H1 (cell line): Measurements from ENCODE around the gene FHAD1. TPM values are rescaled to one million over a fixed set of nuclear protein-coding genes. Genes with fewer than 3 reads are reported as not detected.

ENCODE experiments used
- CTCF ChIA-PET: fragments of 300-600 bp; sonication (Branson Sonifier 250); formaldehyde crosslinking; loops from one replicate; lab custom pipeline; 2021; ENCODE audit not compliant: partially characterized antibody; lab: Charles Lee
- POLR2A ChIA-PET: fragments of 300-600 bp; sonication (Branson Sonifier 250); formaldehyde crosslinking; loops from one replicate; lab custom pipeline; 2021; ENCODE audit warnings: inconsistent platforms; ENCODE audit not compliant: partially characterized antibody; lab: Charles Lee
- DNase-seq, 2 experiments: peaks; one replicate each; pipeline versions ENCODE4 v3.0.0 to v3.0.0-alpha.2; 2010 to 2022; ENCODE audit warnings: low spot score in 2 of 2, low read depth in 1 of 2, mixed read lengths in 1 of 2
- FAIRE-seq: peaks from 2 replicates; lab custom pipeline; 2011; peaks lifted over from hg19 to GRCh38; lab: Jason Lieb, UNC
- H2AFZ ChIP-seq: 2 replicates; pipeline ENCODE4 v1.8.1; 2012; ENCODE audit warnings: low read length, inconsistent platforms
- H2AK5ac ChIP-seq: 2 replicates; pipeline ENCODE4 v1.6.1; 2013; ENCODE audit warnings: low read depth, low read length
- H2BK120ac ChIP-seq: replicated peaks from 2 replicates; pipeline ENCODE3; 2013; ENCODE audit warnings: low read depth, low read length, inconsistent platforms
- H2BK12ac ChIP-seq: 2 replicates; pipeline ENCODE4 v1.6.1; 2013; ENCODE audit warnings: low read depth, low read length
- H2BK15ac ChIP-seq: 2 replicates; pipeline ENCODE4 v1.6.1; 2013; ENCODE audit warnings: low read length
- H2BK20ac ChIP-seq: 2 replicates; pipeline ENCODE4 v1.6.1; 2013; ENCODE audit warnings: low read length
- H2BK5ac ChIP-seq: 2 replicates; pipeline ENCODE4 v1.6.1; 2013; ENCODE audit warnings: low read depth, low read length
- H3K14ac ChIP-seq: 2 replicates; pipeline ENCODE4 v1.6.1; 2013; ENCODE audit warnings: inconsistent platforms; ENCODE audit not compliant: insufficient read length
- H3K18ac ChIP-seq: 2 replicates; pipeline ENCODE4 v1.6.1; 2013; ENCODE audit warnings: low read length; ENCODE audit errors: extremely low read depth
- H3K23ac ChIP-seq: 2 replicates; pipeline ENCODE4 v1.6.1; 2013; ENCODE audit warnings: inconsistent platforms; ENCODE audit not compliant: insufficient read length
- H3K23me2 ChIP-seq: 2 replicates; pipeline ENCODE4 v1.6.1; 2013; ENCODE audit warnings: low read depth, low read length
- H3K27ac ChIP-seq: 2 replicates; pipeline ENCODE4 v1.6.1; 2011; ENCODE audit warnings: low read depth, low read length, inconsistent platforms
- H3K27me3 ChIP-seq, 4 experiments: replicated peaks in 1 of 4; 1 replicate in 1 of 4; 2 replicates in 3 of 4; pipeline versions ENCODE4 v1.6.1 to v1.8.1; 2011 to 2013; ENCODE audit warnings: low read length in 3 of 4, mild to moderate bottlenecking in 3 of 4, inconsistent platforms in 2 of 4, mixed read lengths in 2 of 4, moderate library complexity in 1 of 4; ENCODE audit not compliant: control insufficient read depth in 3 of 4, insufficient read depth in 3 of 4; ENCODE audit errors: extremely low read depth in 1 of 4
- H3K36me3 ChIP-seq, 4 experiments: 2 replicates each; pipeline versions ENCODE4 v1.6.1 to v1.8.1; 2011 to 2013; ENCODE audit warnings: mild to moderate bottlenecking in 4 of 4, low read length in 3 of 4, moderate library complexity in 2 of 4, control low read depth in 1 of 4, inconsistent platforms in 1 of 4; ENCODE audit not compliant: insufficient read depth in 4 of 4, control insufficient read depth in 2 of 4
- H3K4ac ChIP-seq: replicated peaks from 2 replicates; pipeline ENCODE3; 2013; ENCODE audit warnings: low read length, low read depth, mixed read lengths, inconsistent platforms; ENCODE audit not compliant: insufficient read length
- H3K4me1 ChIP-seq, 4 experiments: replicated peaks in 1 of 4; 1 replicate in 1 of 4; 2 replicates in 3 of 4; pipeline versions ENCODE4 v1.6.1 to v1.8.1; 2011 to 2013; ENCODE audit warnings: low read length in 3 of 4, inconsistent platforms in 2 of 4, mixed read lengths in 1 of 4; ENCODE audit not compliant: insufficient read depth in 4 of 4, control insufficient read depth in 3 of 4
- H3K4me2 ChIP-seq, 2 experiments: 2 replicates each; pipeline versions ENCODE4 v1.6.1 to v1.8.1; 2011 to 2013; ENCODE audit warnings: low read depth in 2 of 2, low read length in 2 of 2, control low read depth in 1 of 2, inconsistent platforms in 1 of 2, mild to moderate bottlenecking in 1 of 2; ENCODE audit not compliant: insufficient read depth in 1 of 2
- H3K4me3 ChIP-seq, 4 experiments: fragments of 200-600, 300-600 bp in 1 of 4; sonication (generic), shearing (Covaris generic), sonication (Bioruptor Twin) in 1 of 4; 2 replicates each; pipeline versions ENCODE4 v1.5.1 to v1.8.1; 2011 to 2016; ENCODE audit warnings: low read length in 4 of 4, low read depth in 3 of 4, control low read depth in 2 of 4, inconsistent platforms in 2 of 4, mild to moderate bottlenecking in 2 of 4, mixed read lengths in 1 of 4, moderate library complexity in 1 of 4; ENCODE audit not compliant: insufficient read depth in 2 of 4; ENCODE audit errors: extremely low read depth in 1 of 4
- H3K56ac ChIP-seq: replicated peaks from 2 replicates; pipeline ENCODE3; 2013; ENCODE audit warnings: low read depth, mild to moderate bottlenecking, mixed read lengths, low read length, inconsistent platforms; ENCODE audit not compliant: insufficient read length
- H3K79me1 ChIP-seq: 2 replicates; pipeline ENCODE4 v1.6.1; 2013; ENCODE audit warnings: low read depth, low read length, control low read depth
- H3K79me2 ChIP-seq, 2 experiments: 2 replicates each; pipeline versions ENCODE4 v1.6.1 to v1.8.1; 2012 to 2013; ENCODE audit warnings: low read length in 2 of 2, mild to moderate bottlenecking in 2 of 2, inconsistent platforms in 1 of 2; ENCODE audit not compliant: insufficient read depth in 2 of 2, control insufficient read depth in 1 of 2
- H3K9ac ChIP-seq, 4 experiments: replicated peaks in 1 of 4; 1 replicate in 1 of 4; 2 replicates in 3 of 4; pipeline versions ENCODE4 v1.6.1 to v1.8.1; 2011 to 2013; ENCODE audit warnings: low read depth in 3 of 4, low read length in 3 of 4, control low read depth in 2 of 4, mild to moderate bottlenecking in 2 of 4, moderate library complexity in 2 of 4, inconsistent platforms in 1 of 4; ENCODE audit errors: extremely low read depth in 1 of 4
- H3K9me3 ChIP-seq, 2 experiments: 2 replicates each; pipeline versions ENCODE4 v1.6.1 to v1.8.1; 2012 to 2013; ENCODE audit warnings: mild to moderate bottlenecking in 2 of 2, moderate library complexity in 2 of 2, control low read depth in 1 of 2, inconsistent platforms in 1 of 2, low read depth in 1 of 2, low read length in 1 of 2, mixed read lengths in 1 of 2; ENCODE audit not compliant: insufficient read depth in 2 of 2
- H4K20me1 ChIP-seq, 2 experiments: replicated peaks in 1 of 2; 2 replicates each; pipeline versions ENCODE3 to v1.8.1; 2011 to 2013; ENCODE audit warnings: inconsistent platforms in 2 of 2, low read length in 2 of 2, mild to moderate bottlenecking in 1 of 2; ENCODE audit not compliant: insufficient read depth in 2 of 2, control insufficient read depth in 1 of 2
- H4K5ac ChIP-seq: 2 replicates; pipeline ENCODE4 v1.6.1; 2013; ENCODE audit warnings: low read length, low read depth, mixed read lengths, inconsistent platforms; ENCODE audit not compliant: insufficient read length
- H4K8ac ChIP-seq: 2 replicates; pipeline ENCODE4 v1.8.0; 2013; ENCODE audit warnings: mild to moderate bottlenecking, moderate library complexity, low read length, inconsistent platforms; ENCODE audit not compliant: insufficient read depth; ENCODE audit errors: extremely low read depth
- H4K91ac ChIP-seq: replicated peaks from 2 replicates; pipeline ENCODE3; 2013; ENCODE audit warnings: low read length, mixed read lengths, inconsistent platforms; ENCODE audit not compliant: insufficient read length
- SUZ12 ChIP-seq: fragments of 200-600 bp; sonication (generic); IDR thresholded peaks from 2 replicates; pipeline ENCODE4 v1.6.1; 2012; ENCODE audit warnings: mild to moderate bottlenecking, inconsistent platforms, low read length, moderate library complexity, mixed read lengths
- WGBS, 2 experiments: shearing (Covaris generic) in 1 of 2; methylation state at CpG; one replicate each; pipeline versions ENCODE4 v1.1.6 to v1.1.7; 2013 to 2015; ENCODE audit warnings: low lambda C conversion rate in 2 of 2, mixed read lengths in 2 of 2, inconsistent platforms in 1 of 2, low coverage in 1 of 2, missing lambda C conversion rate in 1 of 2; ENCODE audit not compliant: insufficient replicate concordance in 2 of 2, insufficient coverage in 1 of 2, insufficient read length in 1 of 2; ENCODE audit errors: extremely low coverage in 1 of 2, missing lambda C conversion rate in 1 of 2; 5-methylcytosine and 5-hydroxymethylcytosine counted together
- polyA plus RNA-seq, 7 experiments: library from polyadenylated mRNA; depleted of rRNA in 3 of 7; stranded (reverse) in 5 of 7; unstranded in 2 of 7; fragments of >200 nt in 5 of 7; fragments of 200-250 nt in 2 of 7; gene quantifications; 1 replicate in 5 of 7; 2 replicates in 1 of 7; 4 replicates in 1 of 7; pipeline versions ENCODE4 v1.2.1 to v1.2.3, GENCODE V29; 2011 to 2013; ENCODE audit warnings: missing spikeins in 2 of 7, mixed read lengths in 2 of 7
- total RNA-seq: library from RNA; stranded (reverse); fragmentation: NEBNext Ultra II Directional; extraction: Animal tissue kit (Norgen Biotek cat#: 25700); gene quantifications from 2 replicates; pipeline ENCODE4 v1.2.1, GENCODE V29; 2021

Gene FHAD1
- total and polyA plus RNA-seq, 2 of the 8 experiments (the other 6 are each of a cell fraction or from before 2014, with no cell fraction given): 0.39 to 0.69 TPM

DNA sequence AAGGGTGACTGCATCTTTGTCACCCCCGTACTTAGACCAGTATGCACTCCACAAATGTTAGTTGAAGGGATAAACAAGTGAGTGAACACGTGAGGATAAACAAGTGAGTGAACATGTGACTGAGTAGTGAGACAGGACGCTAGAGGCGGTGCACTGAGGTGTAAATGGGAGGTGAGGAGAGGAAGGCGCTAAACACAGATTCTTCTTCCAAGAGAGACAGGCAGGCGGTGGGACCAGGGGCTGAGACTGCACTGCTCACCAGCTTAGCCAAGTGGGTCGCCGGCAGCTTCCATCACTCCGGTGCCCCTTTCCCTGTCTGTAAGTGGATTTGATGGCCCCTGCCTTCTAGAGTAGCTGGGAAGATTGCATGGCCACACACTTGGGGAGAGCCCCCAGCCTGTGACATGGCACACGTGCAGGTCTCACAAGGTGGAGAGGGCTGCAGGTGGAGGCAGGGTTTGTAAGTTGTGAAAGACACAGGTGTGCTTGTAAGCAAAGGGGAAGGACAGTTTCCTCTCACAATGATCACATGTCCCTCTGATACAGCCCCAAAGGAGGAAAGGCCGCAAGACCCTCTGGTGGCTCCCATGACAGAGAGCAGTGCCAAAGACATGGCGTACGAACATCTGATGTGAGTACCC is 115.2 kb downstream of the FHAD1 start:
- POLR2A ChIA-PET: no interaction called here
- H3K23me2 ChIP-seq: no peaks in the 10 kb centered on the region
- no peak overlapping the region for H2BK20ac ChIP-seq

More for the DNA sequence above, 115.2 kb downstream of the FHAD1 start:
- Histone ChIP-seq H2BK12ac (no peak overlapping the region), H3K4ac (no peak overlapping the region), H4K8ac (no peak overlapping the region), H2AK5ac (no peak overlapping the region), H3K4me1 (no peaks in the 10 kb centered on the region), H2BK15ac (no peak overlapping the region), H3K79me1 (no peaks in the 10 kb centered on the region), H2BK120ac (no peak overlapping the region), H3K9me3 (no peaks in the 10 kb centered on the region), H2BK5ac (no peak overlapping the region), H3K4me3 (no peak overlapping the region), H3K56ac (no peak overlapping the region), H4K5ac (no peak overlapping the region), H3K36me3 (no peaks in the 10 kb centered on the region), H3K79me2 (no peaks in the 10 kb centered on the region), H3K27me3 (no peaks in the 10 kb centered on the region; a peak in 1 of 7 replicates), H3K9ac (no peak overlapping the region), H3K4me2 (no peak overlapping the region), H3K18ac (no peak overlapping the region; the same call in 1 of the 2 replicates), H4K20me1 (no peaks in the 10 kb centered on the region), H2AFZ (no peak overlapping the region), H3K27ac (no peak overlapping the region), H4K91ac (no peak overlapping the region), H3K23ac (no peak overlapping the region), H3K14ac (no peak overlapping the region)
- 86% methylated on average over 13 of the region's 13 CpGs; no CpG with 5 or more reads in 1 of the 2 experiments for WGBS, 2 experiments
- no peak for DNase-seq
- FAIRE-seq: no peak
- no peak for TF ChIP-seq SUZ12
- CTCF ChIA-PET: interaction anchor here (0.7 to 5.0 kb wide), 2 partner anchors 16 to 38 kb away, joined by 3 to 20 read pairs; no protein-coding TSS in a partner anchor
